Colonic mucosa (tissue), 4 donors: ENCODE data around the gene UTP14A. TPM values are rescaled to one million over a fixed set of nuclear protein-coding genes. Genes with fewer than 3 reads are reported as not detected.

Experiments
- DNase-seq: peaks from one replicate; pipeline ENCODE4 v3.0.0-alpha.2; 2020
- H3K27ac ChIP-seq: fragments of 200-600 bp; one replicate; pipeline ENCODE4 v1.8.0; 2021
- H3K27me3 ChIP-seq: fragments of 200-600 bp; one replicate; pipeline ENCODE4 v1.8.0; 2021
- H3K36me3 ChIP-seq: fragments of 200-600 bp; one replicate; pipeline ENCODE4 v1.8.0; 2021
- H3K4me1 ChIP-seq: fragments of 200-600 bp; one replicate; pipeline ENCODE4 v1.8.0; 2021; ENCODE audit warnings: mild to moderate bottlenecking
- H3K4me3 ChIP-seq: fragments of 200-600 bp; one replicate; pipeline ENCODE4 v1.8.0; 2021
- H3K9ac ChIP-seq, 2 donors: one replicate each; pipeline ENCODE4 v1.7.0; 2013; ENCODE audit warnings: control low read depth in 2 of 2, low read depth in 2 of 2, low read length in 2 of 2
- H3K9me3 ChIP-seq: fragments of 200-600 bp; one replicate; pipeline ENCODE4 v1.8.0; 2021
- CTCF ChIP-seq: fragments of 200-600 bp; IDR thresholded peaks from one replicate; pipeline ENCODE4 v1.8.0; 2022; ENCODE audit warnings: antibody characterized with exemption, mild to moderate bottlenecking
- intact Hi-C: fragments of 100-400 bp; cut with DNase I; formaldehyde crosslinking; loops from one replicate; pipeline ENCODE4 v1.14.1; 2022
- total RNA-seq, 2 donors: library from RNA; stranded (reverse); fragmentation: NEBNext Ultra II Directional in 1 of 2; extraction: Animal tissue kit (Norgen Biotek cat#: 25700) in 1 of 2; gene quantifications; one replicate each; pipeline ENCODE4 v1.2.1, GENCODE V29; 2021
- donor health status: healthy.
- donor health status: DM: no; HTN: no; CAD: no.
- donor health status: DM: no; HTN: no; CAD: no.

Gene UTP14A
- total RNA-seq, 2 donors from 2014 or later: 9.9 to 17.4 TPM

GRCh38 chrX:129877401-129877800 lies 28.6 kb upstream of the UTP14A start:
- no peaks in the 10 kb centered on the region for H3K9me3 ChIP-seq
- H3K27ac ChIP-seq: no peak overlapping the region
- no peaks in the 10 kb centered on the region for H3K4me1 ChIP-seq
- no peak for TF ChIP-seq CTCF
- H3K27me3 ChIP-seq: no peaks in the 10 kb centered on the region
- no peak overlapping the region for H3K4me3 ChIP-seq
- H3K9ac ChIP-seq: no peak overlapping the region
- intact Hi-C loops: no loop called here
- no peak for DNase-seq
- no peaks in the 10 kb centered on the region for H3K36me3 ChIP-seq

GRCh38 chrX:129900054-129900453 lies 5.9 kb upstream of the UTP14A start:
- Histone ChIP-seq H3K9ac (no peak overlapping the region), H3K9me3 (no peaks in the 10 kb centered on the region), H3K4me3 (no peak overlapping the region), H3K27ac (no peak overlapping the region), H3K4me1 (no peaks in the 10 kb centered on the region), H3K27me3 (no peaks in the 10 kb centered on the region), H3K36me3 (no peaks in the 10 kb centered on the region)
- intact Hi-C loops: loop anchor here (10.0 kb wide), 1 partner anchor 295 kb away; no protein-coding TSS in a partner anchor
- DNase-seq: no peak
- no peak for TF ChIP-seq CTCF

GRCh38 chrX:129908636-129909035 lies 2.7 kb downstream of the UTP14A start:
- Histone ChIP-seq H3K9me3 (no peaks in the 10 kb centered on the region), H3K36me3 (no peaks in the 10 kb centered on the region)
- intact Hi-C loops: loop anchor here (10.0 kb wide), 1 partner anchor 304 kb away; no protein-coding TSS in a partner anchor

GRCh38 chrX:129925305-129926092 lies 19.5 kb downstream of the UTP14A start:
- TF ChIP-seq CTCF: peak; percentile 44
- no peaks in the 10 kb centered on the region for H3K4me1 ChIP-seq
- intact Hi-C loops: loop anchor here (5.0 to 10.0 kb wide), 3 partner anchors 102 to 267 kb away; no protein-coding TSS in a partner anchor

More at GRCh38 chrX:129908636-129909035, 2.7 kb downstream of the UTP14A start:
- Histone ChIP-seq H3K27me3 (no peaks in the 10 kb centered on the region), H3K4me3 (no peak overlapping the region), H3K4me1 (no peaks in the 10 kb centered on the region), H3K27ac (no peak overlapping the region), H3K9ac (no peak overlapping the region)
- TF ChIP-seq CTCF: no peak
- no peak for DNase-seq

GRCh38 chrX:129930941-129931410 lies 25.0 kb downstream of the UTP14A start:
- intact Hi-C loops: no loop called here
- Histone ChIP-seq H3K4me1 (no peaks in the 10 kb centered on the region), H3K27me3 (no peaks in the 10 kb centered on the region), H3K4me3 (peak overlapping the region; percentile 45), H3K9me3 (no peaks in the 10 kb centered on the region), H3K27ac (peak overlapping the region; percentile 83), H3K36me3 (no peaks in the 10 kb centered on the region), H3K9ac (peak overlapping the region; percentile 38 to 71)
- peak; percentile 27 for DNase-seq
- no peak for TF ChIP-seq CTCF

More at GRCh38 chrX:129925305-129926092, 19.5 kb downstream of the UTP14A start:
- peak; percentile 78 for DNase-seq
- no peak overlapping the region for H3K27ac ChIP-seq
- H3K27me3 ChIP-seq: no peaks in the 10 kb centered on the region
- H3K9me3 ChIP-seq: no peaks in the 10 kb centered on the region
- H3K9ac ChIP-seq: no peak overlapping the region
- H3K36me3 ChIP-seq: no peaks in the 10 kb centered on the region
- no peak overlapping the region for H3K4me3 ChIP-seq
